ENCODE measurements around the gene SLC6A8.
"Not testable (repeated sequence)": the region's sequence is repeated elsewhere in the genome, so short reads cannot be mapped to it uniquely, and the experiment has no call there.

Gene SLC6A8

GRCh38 chrX:153693216-153694086 lies 5.7 kb downstream of the SLC6A8 start:
- no peak for DNase-seq (ENCODE audit: low read depth)

GRCh38 chrX:153694256-153694655 lies 6.5 kb downstream of the SLC6A8 start:
- DNase-seq (ENCODE audit: low read depth), result not testable (repeated sequence)

GRCh38 chrX:153694687-153695270 lies 7.1 kb downstream of the SLC6A8 start:
- DNase-seq (ENCODE audit: low read depth), result no peak

GRCh38 chrX:153696100-153696499 lies 8.4 kb downstream of the SLC6A8 start:
- no peak for DNase-seq (ENCODE audit: low read depth)

- not testable (repeated sequence) for DNase-seq (ENCODE audit: low read depth)
Measured at GRCh38 chrX:153696538-153696937, 8.8 kb downstream of the SLC6A8 start.

- DNase-seq (ENCODE audit: low read depth), result not testable (repeated sequence)
Measured at GRCh38 chrX:153696986-153697722, 9.4 kb downstream of the SLC6A8 start.

GRCh38 chrX:153697924-153698865 lies 10.5 kb downstream of the SLC6A8 start:
- no peak for DNase-seq (ENCODE audit: low read depth)

GRCh38 chrX:153699210-153699783 lies 11.6 kb downstream of the SLC6A8 start:
- DNase-seq (ENCODE audit: low read depth), result not testable (repeated sequence)

GRCh38 chrX:153699784-153700371 lies 12.2 kb downstream of the SLC6A8 start:
- not testable (repeated sequence) for DNase-seq (ENCODE audit: low read depth)

GRCh38 chrX:153700376-153700945 lies 12.7 kb downstream of the SLC6A8 start:
- no peak for DNase-seq (ENCODE audit: low read depth)

GRCh38 chrX:153700967-153701366 lies 13.2 kb downstream of the SLC6A8 start:
- DNase-seq (ENCODE audit: low read depth), result no peak

- DNase-seq (ENCODE audit: low read depth), result no peak
Measured at GRCh38 chrX:153701706-153702105, 14.0 kb downstream of the SLC6A8 start.

GRCh38 chrX:153702336-153703035 lies 14.8 kb downstream of the SLC6A8 start:
- DNase-seq (ENCODE audit: low read depth), result no peak

GRCh38 chrX:153703036-153703370 lies 15.3 kb downstream of the SLC6A8 start:
- no peak for DNase-seq (ENCODE audit: low read depth)

GRCh38 chrX:153704021-153704526 lies 16.3 kb downstream of the SLC6A8 start:
- DNase-seq (ENCODE audit: low read depth), result no peak

GRCh38 chrX:153704631-153705402 lies 17.1 kb downstream of the SLC6A8 start:
- DNase-seq (ENCODE audit: low read depth), result not testable (repeated sequence)

GRCh38 chrX:153705403-153706060 lies 17.8 kb downstream of the SLC6A8 start:
- DNase-seq (ENCODE audit: low read depth), result not testable (repeated sequence)

GRCh38 chrX:153706799-153707198 lies 19.1 kb downstream of the SLC6A8 start:
- DNase-seq (ENCODE audit: low read depth), result no peak
